HepG2 (cell line): ENCODE measurements around the gene TMEM209. TPM values are rescaled to one million over a fixed set of nuclear protein-coding genes. Genes with fewer than 3 reads are reported as not detected.

Experiments
- ATAC-seq: fragments of 200-7000 bp; cut with Tn5 transposase; 3 replicates; pipeline ENCODE4 v1.9.1; 2020; ENCODE audit warnings: mild to moderate bottlenecking, moderate library complexity
- BruUV-seq: library from RNA; stranded (reverse); fragments of 400-500 nt; replicated peaks from 2 replicates; lab custom pipeline; 2021; lab: Mats Ljungman, UMichigan
- CTCF ChIA-PET: fragments of 300-600 bp; formaldehyde crosslinking; extraction: SDS; loops from one replicate; lab custom pipeline; 2021; ENCODE audit warnings: low total read pairs, inconsistent platforms, low intra/inter-chr PET ratio; lab: Yijun Ruan, JAX
- POLR2A ChIA-PET: fragments of 350-600 bp; sonication (Branson Sonifier 250); formaldehyde crosslinking; loops from one replicate; lab custom pipeline; 2020; ENCODE audit warnings: antibody characterized with exemption, inconsistent platforms; lab: Yijun Ruan, JAX
- DNase-seq: peaks from one replicate; pipeline ENCODE4 v3.0.0-alpha.2; 2015; ENCODE audit warnings: low spot score
- FAIRE-seq: peaks from 3 replicates; lab custom pipeline; 2011; peaks lifted over from hg19 to GRCh38; lab: Jason Lieb, UNC
- H2AFZ ChIP-seq: one replicate; pipeline ENCODE4 v1.6.1; 2011; ENCODE audit warnings: low read length, inconsistent platforms
- H3K27ac ChIP-seq: fragments of 300-600 bp; 3 replicates; pipeline ENCODE4 v1.8.0; 2011; ENCODE audit warnings: mixed run types, mild to moderate bottlenecking, mixed read lengths, low read length, inconsistent platforms; ENCODE audit not compliant: insufficient read depth; ENCODE audit errors: extremely low read length
- H3K27me3 ChIP-seq, 2 experiments: fragments of 200-600 bp in 1 of 2; 2 replicates in 1 of 2; 3 replicates in 1 of 2; pipeline versions ENCODE4 v1.6.0 to v1.8.0; 2011; ENCODE audit warnings: low read length in 2 of 2, mild to moderate bottlenecking in 2 of 2, moderate library complexity in 2 of 2, inconsistent platforms in 1 of 2; ENCODE audit not compliant: insufficient read depth in 2 of 2, control insufficient read depth in 1 of 2
- H3K36me3 ChIP-seq, 2 experiments: fragments of 200-600 bp in 1 of 2; replicated peaks in 1 of 2; 2 replicates in 1 of 2; 3 replicates in 1 of 2; pipeline versions ENCODE4 v1.5.1 to v1.8.0; 2011; ENCODE audit warnings: low read length in 2 of 2, inconsistent platforms in 1 of 2; ENCODE audit not compliant: insufficient read depth in 2 of 2, control insufficient read depth in 1 of 2
- H3K4me1 ChIP-seq: 2 replicates; pipeline ENCODE4 v1.5.1; 2012; ENCODE audit warnings: low read length, inconsistent platforms; ENCODE audit not compliant: insufficient read depth
- H3K4me2 ChIP-seq: 2 replicates; pipeline ENCODE4 v1.6.0; 2011; ENCODE audit warnings: low read depth, low read length, inconsistent platforms
- H3K4me3 ChIP-seq, 3 experiments: fragments of 200-600 bp in 1 of 3; sonication (generic), shearing (Covaris generic) in 1 of 3; replicated peaks in 1 of 3; 2 replicates each; pipeline ENCODE4 v1.5.1; 2011 to 2016; ENCODE audit warnings: low read length in 3 of 3, inconsistent platforms in 2 of 3, low read depth in 2 of 3, mild to moderate bottlenecking in 2 of 3, control low read depth in 1 of 3, mixed read lengths in 1 of 3; ENCODE audit not compliant: insufficient read depth in 1 of 3
- H3K79me2 ChIP-seq: one replicate; pipeline ENCODE4 v1.6.1; 2011; ENCODE audit warnings: low read length, inconsistent platforms; ENCODE audit not compliant: insufficient read depth
- H3K9ac ChIP-seq: 2 replicates; pipeline ENCODE4 v1.6.0; 2011; ENCODE audit warnings: mild to moderate bottlenecking, low read depth, low read length, inconsistent platforms; ENCODE audit not compliant: insufficient read depth
- H3K9me3 ChIP-seq: 2 replicates; pipeline ENCODE4 v1.5.1; 2012; ENCODE audit warnings: mild to moderate bottlenecking, low read length
- H4K20me1 ChIP-seq: 2 replicates; pipeline ENCODE4 v1.6.0; 2011; ENCODE audit warnings: inconsistent platforms, mild to moderate bottlenecking, low read length, moderate library complexity; ENCODE audit not compliant: insufficient read depth
- AHDC1 ChIP-seq: sonication (generic); formaldehyde crosslinking; IDR thresholded peaks from 2 replicates; pipeline ENCODE4 v1.5.1; 2020; ENCODE audit warnings: mild to moderate bottlenecking, missing genetic modification reagents, borderline replicate concordance
- ARHGAP35 ChIP-seq: sonication (generic); formaldehyde crosslinking; IDR thresholded peaks from 2 replicates; pipeline ENCODE4 v1.9.0; 2022; ENCODE audit warnings: mild to moderate bottlenecking, inconsistent platforms, moderate library complexity, missing genetic modification reagents, borderline replicate concordance
- DMAP1 ChIP-seq: IDR thresholded peaks from 2 replicates; pipeline ENCODE4 v1.6.1; 2016
- DR1 ChIP-seq: sonication (generic); formaldehyde crosslinking; IDR thresholded peaks from 2 replicates; pipeline ENCODE4 v1.8.0; 2021; ENCODE audit warnings: mild to moderate bottlenecking, missing genetic modification reagents, inconsistent platforms
- FOXA1 ChIP-seq, 2 experiments: fragments of 450-650 bp in 1 of 2; sonication (generic) in 1 of 2; formaldehyde crosslinking in 1 of 2; IDR thresholded peaks; 2 replicates each; pipeline versions ENCODE4 v1.4.0 to v1.6.1; 2016 to 2020; ENCODE audit warnings: missing genetic modification reagents in 1 of 2
- GTF3A ChIP-seq: sonication (generic); formaldehyde crosslinking; conservative IDR thresholded peaks from 2 replicates; pipeline ENCODE4 v1.4.0; 2020; ENCODE audit warnings: mild to moderate bottlenecking, missing genetic modification reagents
- RFX5 ChIP-seq: IDR thresholded peaks from 2 replicates; pipeline ENCODE4 v1.6.1; 2011; ENCODE audit warnings: low read depth, low read length, improper control_type of control experiment
- STAG1 ChIP-seq: sonication (generic); formaldehyde crosslinking; IDR thresholded peaks from 2 replicates; pipeline ENCODE4 v1.4.0; 2020; ENCODE audit warnings: missing genetic modification reagents
- TOE1 ChIP-seq: sonication (generic); formaldehyde crosslinking; IDR thresholded peaks from 2 replicates; pipeline ENCODE4 v1.4.0; 2020; ENCODE audit warnings: mild to moderate bottlenecking, missing genetic modification reagents
- YY1 ChIP-seq: IDR thresholded peaks from 2 replicates; pipeline ENCODE4 v1.6.1; 2011; ENCODE audit warnings: low read length, low read depth, moderate library complexity, mild to moderate bottlenecking; ENCODE audit not compliant: insufficient read depth, insufficient replicate concordance
- ZNF782 ChIP-seq: sonication (generic); formaldehyde crosslinking; IDR thresholded peaks from 2 replicates; pipeline ENCODE4 v1.4.0; 2020; ENCODE audit warnings: missing genetic modification reagents, mild to moderate bottlenecking, borderline replicate concordance
- WGBS: methylation state at CpG from one replicate; pipeline ENCODE4 v1.1.6; 2017; ENCODE audit warnings: low lambda C conversion rate; 5-methylcytosine and 5-hydroxymethylcytosine counted together
- in situ Hi-C: cut with HindIII; loops from 2 replicates; pipeline ENCODE4 v1.10.0; 2017; ENCODE audit warnings: low pct_unique_long_range_greater_than_20kb; ENCODE audit not compliant: extremely low pct_ligation_motif_present
- intact Hi-C: fragments of 100-400 bp; cut with micrococcal nuclease; formaldehyde crosslinking; loops from one replicate; pipeline ENCODE4 v1.10.0; 2022; ENCODE audit not compliant: unreplicated experiment
- polyA plus RNA-seq, 8 experiments: library from polyadenylated mRNA; depleted of rRNA in 3 of 8; stranded (reverse) in 7 of 8; unstranded in 1 of 8; fragments of >200 nt; fragmentation: Illumina TruSeq in 4 of 8; extraction: Trizol in 4 of 8; gene quantifications; 2 replicates each; pipeline versions ENCODE4 v1.2.1 to v1.2.3, GENCODE V29; 2011 to 2016; ENCODE audit warnings: low read depth in 4 of 8, missing spikeins in 1 of 8, mixed read lengths in 1 of 8; ENCODE audit not compliant: insufficient read depth in 1 of 8
- total RNA-seq, 5 experiments: library from RNA; depleted of rRNA; stranded (reverse); fragments of >200 nt; fragmentation: Illumina TruSeq; extraction: Trizol; gene quantifications; 2 replicates each; pipeline ENCODE4 v1.2.3, GENCODE V29; 2016; ENCODE audit warnings: low read depth in 1 of 5

TMEM209 gene
- total and polyA plus RNA-seq, 2 of the 13 experiments (the other 11 are each of a cell fraction or from before 2014, with no cell fraction given) = 14.5 to 15.6 TPM

- no peak for TF ChIP-seq TOE1 (CRISPR knock-in tag)
- TF ChIP-seq ZNF782 = no peak
- TF ChIP-seq RFX5 = no peak
- TF ChIP-seq DR1 = no peak
- TF ChIP-seq ARHGAP35 (CRISPR knock-in tag) = no peak
- TF ChIP-seq GTF3A (CRISPR knock-in tag) = no peak
- no peak for TF ChIP-seq AHDC1 (CRISPR knock-in tag)
- TF ChIP-seq DMAP1 (CRISPR knock-in tag) = no peak
- TF ChIP-seq YY1 = no peak
- TF ChIP-seq STAG1 (CRISPR knock-in tag) = no peak
- no peak for TF ChIP-seq FOXA1 (IDR thresholded peaks at IDR 0.05)
- TF ChIP-seq FOXA1 (CRISPR knock-in tag; IDR thresholded peaks at IDR 0.05) = no peak
- no peaks in the 10 kb centered on the region for H3K27me3 ChIP-seq
- peaks cover 3 to 33% of the 10 kb centered on the region in 2 experiments; a peak in 3 of 5 replicates for H3K36me3 ChIP-seq
- H3K9me3 ChIP-seq = no peaks in the 10 kb centered on the region
- DNase-seq (no peak), FAIRE-seq (no peak), ATAC-seq (no peak)
- H3K79me2 ChIP-seq = no peaks in the 10 kb centered on the region
- in situ Hi-C loops = no loop called here
- H3K27ac ChIP-seq = no peak overlapping the region
- no peak overlapping the region for H3K4me2 ChIP-seq
- H3K4me1 ChIP-seq = no peaks in the 10 kb centered on the region
- intact Hi-C loops = no loop called here
- no peak overlapping the region for H2AFZ ChIP-seq
- ChIA-PET CTCF (no interaction called here), POLR2A (interaction anchor here (0.9 kb wide), 1 partner anchor 70 kb away, joined by 3 read pairs; the partner anchor contains the start of gene TMEM209)
- H3K9ac ChIP-seq = no peak overlapping the region
- no TSS peak for BruUV-seq
- no peaks in the 10 kb centered on the region for H4K20me1 ChIP-seq
- WGBS = 96% methylated on average over 7 of the region's 7 CpGs
- H3K4me3 ChIP-seq = no peak overlapping the region
Measured at GRCh38 chr7:130134726-130135125, 70.5 kb downstream of the TMEM209 start.
